NCI-H82 (cell line): ENCODE data around the gene RFWD3.
"Not testable (repeated sequence)": the region's sequence is repeated elsewhere in the genome, so short reads cannot be mapped to it uniquely, and the experiment has no call there.

Experiments used
- DNase-seq: peaks from one replicate; lab custom pipeline; 2025; lab: John Stamatoyannopoulos, UW

RFWD3 gene

DNA sequence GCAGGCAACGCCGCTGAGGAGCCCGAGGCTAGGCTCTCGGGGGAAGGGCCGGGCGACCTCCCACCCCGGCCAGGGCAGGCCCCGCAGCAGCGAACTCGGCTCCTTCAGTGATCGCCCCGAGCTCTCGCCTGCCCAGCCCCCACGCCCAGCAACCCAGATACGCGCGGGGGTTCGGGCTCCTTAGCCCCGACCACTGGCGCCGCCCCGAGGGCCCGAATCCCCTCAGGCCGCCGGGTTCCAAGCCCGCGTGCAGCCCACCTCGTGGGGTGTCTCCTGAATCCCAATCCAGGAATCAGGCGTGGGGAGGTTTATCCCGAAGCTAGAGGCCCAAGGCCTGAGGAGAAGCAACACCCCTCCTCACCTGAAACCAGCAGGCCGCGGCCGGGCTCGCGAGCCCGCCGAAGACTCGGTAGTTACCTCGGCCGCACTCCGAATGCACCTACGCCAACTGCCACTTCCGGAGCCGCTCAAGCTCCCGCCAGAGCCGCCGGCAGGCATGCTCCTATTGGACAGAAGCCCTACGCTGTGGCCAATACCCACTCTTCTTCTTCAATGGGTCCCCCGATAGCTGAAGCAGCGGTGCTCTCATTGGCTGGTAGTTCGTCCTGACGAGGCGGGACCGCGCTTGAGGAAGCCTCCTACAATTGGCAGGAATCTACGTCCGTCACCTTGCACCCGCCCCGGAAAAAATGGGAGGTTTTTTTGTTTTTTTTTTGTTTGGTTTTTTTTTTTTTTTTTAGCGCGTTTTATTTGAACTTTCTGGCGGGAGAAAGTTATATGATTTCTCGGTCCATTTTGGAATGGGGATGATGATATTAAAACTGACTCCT, at the start of gene RFWD3:
Gene RFWD3 (minus strand): TSS at position 453 of the 830 bp plus-strand sequence. CDS start 5,428 bp downstream, outside the sequence.
- peak; percentile 98 for DNase-seq

DNA sequence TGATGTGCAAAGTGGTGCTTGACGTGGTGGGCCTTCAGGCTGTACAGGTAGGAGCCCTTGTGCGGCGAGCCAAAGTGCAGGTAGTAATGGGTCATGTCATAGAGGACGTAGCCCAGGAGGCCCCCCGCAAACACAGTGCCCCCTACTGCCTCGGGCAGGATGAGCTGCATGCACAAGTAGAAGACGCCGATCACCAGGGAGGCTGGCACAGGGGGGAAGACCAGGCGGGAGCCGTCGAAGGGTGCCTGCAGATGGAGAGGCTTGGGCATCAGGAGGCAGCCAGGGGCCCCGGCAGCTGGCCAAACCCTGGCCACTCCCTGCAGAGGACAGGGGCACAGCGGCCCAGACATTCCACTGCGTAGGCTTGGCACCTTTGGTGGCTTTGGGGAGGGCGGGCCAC, 49.7 kb upstream of the RFWD3 start:
- no peak for DNase-seq

GRCh38 chr16:74713876-74714275, 47.2 kb upstream of the RFWD3 start:
- no peak for DNase-seq

GRCh38 chr16:74713325-74713724, 46.6 kb upstream of the RFWD3 start:
- no peak for DNase-seq

- no peak for DNase-seq
Measured at GRCh38 chr16:74711938-74712337, 45.3 kb upstream of the RFWD3 start.

- no peak for DNase-seq
Measured at GRCh38 chr16:74710401-74710800, 43.7 kb upstream of the RFWD3 start.

DNA sequence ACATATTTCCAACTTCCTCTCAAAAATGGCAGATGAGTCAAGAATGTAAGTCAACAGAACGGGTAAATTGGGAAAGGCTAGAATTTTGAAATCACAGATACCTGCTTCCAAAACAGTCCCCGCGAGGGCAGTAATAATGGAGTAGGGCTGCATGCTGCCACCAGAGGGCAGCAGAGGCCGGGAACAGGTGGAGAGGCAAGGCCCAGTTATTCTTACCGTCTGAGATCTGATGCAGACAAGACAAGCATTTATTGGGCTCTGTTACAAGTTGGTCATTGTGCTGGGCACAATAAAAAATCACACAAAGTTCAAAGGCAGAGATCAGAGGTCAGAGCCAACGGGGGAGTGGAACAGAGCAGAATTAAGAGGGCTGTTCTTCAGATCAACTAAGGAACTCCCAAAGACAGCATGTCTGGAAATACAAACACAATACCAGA, 42.8 kb upstream of the RFWD3 start:
- DNase-seq = peak; percentile 77

DNA sequence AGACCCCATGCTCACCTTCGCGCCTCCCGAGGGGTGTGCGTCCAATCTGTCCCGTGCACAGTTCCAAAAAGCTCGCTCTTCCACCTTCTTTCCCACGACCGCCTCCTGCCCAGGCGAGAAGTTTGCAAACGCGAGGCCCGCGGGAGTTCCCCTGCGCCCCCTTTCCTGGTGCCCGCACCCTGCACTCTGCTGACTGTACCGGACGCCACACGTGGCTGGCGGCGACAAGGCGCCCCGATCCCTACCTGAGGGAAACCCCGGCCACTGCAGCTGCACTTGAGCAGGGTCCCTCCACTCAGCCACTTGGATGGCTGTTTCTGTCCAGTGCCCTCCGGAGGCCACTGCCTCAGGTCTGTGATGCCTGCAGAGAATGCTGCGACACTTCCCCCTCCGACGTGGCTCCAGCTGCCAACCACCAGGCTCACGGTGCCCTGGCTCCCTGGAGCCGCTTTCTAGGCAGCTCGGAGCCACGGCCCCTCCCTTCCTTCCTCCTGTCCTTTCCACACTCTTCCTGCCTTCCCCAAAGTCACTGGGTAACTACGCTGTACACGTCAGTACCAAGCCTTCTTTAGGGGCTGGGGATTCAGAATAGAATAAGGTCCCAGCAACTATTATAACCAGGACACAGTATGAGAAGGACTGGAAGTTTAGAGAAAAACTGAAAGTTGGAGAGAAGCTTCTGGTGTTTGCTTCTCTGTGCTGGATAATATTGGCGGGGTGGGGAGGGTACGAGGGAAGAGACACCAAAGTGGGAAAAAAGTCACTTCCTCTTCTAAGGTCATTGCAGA, 34.0 kb upstream of the RFWD3 start, which contains the start of gene MLKL:
Gene MLKL (minus strand): TSS at position 425 of the 788 bp plus-strand sequence. CDS start 5,105 bp downstream, outside the sequence.
- DNase-seq = peak; percentile 25

DNA sequence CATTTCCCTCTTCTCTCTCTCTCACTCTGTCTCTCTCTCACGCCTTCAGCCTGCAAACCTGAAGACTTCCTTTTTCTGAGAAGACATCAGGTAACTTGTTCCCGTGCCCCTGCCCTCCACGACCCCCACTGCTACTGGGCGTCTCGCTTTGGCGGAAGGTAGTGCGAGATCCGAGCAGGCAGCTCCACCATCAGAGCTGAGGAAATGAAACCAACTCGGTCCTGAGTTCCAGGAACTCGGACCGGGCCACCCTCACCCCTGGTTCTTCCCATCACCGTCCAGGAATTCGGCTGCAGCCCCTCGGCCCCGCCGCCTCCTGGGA, 33.4 kb upstream of the RFWD3 start:
- DNase-seq = no peak

DNA sequence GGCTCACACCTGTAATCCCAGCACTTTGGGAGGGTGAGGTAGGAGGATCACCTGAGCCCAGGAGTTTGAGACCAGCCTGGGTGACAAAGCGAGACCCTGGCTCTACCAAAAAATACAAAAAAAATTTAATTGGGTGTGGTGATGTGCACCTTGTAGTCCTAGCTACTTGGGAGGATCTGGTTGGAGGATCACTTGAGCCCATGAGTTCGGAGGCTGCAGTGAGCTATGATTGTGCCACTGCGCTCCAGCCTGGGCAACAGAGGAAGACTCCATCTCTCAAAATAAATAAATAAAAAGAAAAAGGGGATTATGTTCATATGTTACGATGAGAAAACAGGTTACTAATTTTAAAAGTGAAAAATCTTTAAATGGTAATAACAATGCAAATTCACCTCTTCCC, 33.0 kb upstream of the RFWD3 start:
- no peak for DNase-seq

- DNase-seq = no peak
Measured at GRCh38 chr16:74698222-74698621, 31.5 kb upstream of the RFWD3 start.

DNA sequence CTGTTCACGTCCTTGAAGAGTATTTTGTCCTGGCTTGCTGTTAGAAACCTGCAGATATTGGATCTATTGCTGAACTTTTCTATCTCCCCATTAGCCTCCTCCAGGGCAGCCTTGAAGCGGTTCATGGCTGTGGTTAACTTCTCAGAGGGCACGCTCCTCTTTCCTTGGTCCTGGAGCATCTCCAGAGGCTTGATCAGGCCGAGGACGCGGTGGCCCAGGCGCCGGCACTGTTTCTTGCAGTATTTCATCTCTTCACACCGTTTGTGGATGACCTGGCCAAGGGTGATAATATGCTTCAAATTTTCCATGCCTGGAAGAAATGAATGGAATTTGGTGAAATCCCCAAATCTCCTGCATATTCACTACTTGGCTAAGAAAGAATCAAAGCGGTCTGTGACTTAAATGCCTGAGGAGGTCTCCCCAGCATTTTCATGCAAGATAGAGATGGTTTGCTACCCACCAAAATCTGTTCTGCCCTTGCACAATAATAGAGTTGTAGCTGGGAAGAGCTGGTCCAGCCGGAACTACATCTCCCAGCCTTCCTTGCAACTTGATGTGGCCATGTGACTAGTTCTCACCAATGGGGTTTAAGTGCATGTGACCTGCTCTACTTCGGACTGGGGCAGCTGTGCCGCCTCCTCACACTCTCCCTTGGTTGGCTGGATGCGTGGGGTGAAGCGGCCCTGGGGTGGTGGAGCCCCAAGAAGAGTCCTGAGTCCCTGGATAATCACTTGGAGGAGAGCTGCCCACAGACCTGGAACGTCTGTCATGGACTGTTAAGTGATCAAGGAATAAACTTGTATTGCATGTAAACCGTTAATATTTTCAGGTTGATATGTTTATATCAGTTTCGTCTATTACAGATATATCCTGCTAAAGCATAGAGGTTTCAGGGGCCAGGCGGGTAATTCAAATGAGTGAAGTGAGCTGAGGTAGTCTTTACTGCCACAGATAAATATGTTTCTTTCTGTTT, 29.1 kb upstream of the RFWD3 start:
- peak; percentile 89 for DNase-seq

DNA sequence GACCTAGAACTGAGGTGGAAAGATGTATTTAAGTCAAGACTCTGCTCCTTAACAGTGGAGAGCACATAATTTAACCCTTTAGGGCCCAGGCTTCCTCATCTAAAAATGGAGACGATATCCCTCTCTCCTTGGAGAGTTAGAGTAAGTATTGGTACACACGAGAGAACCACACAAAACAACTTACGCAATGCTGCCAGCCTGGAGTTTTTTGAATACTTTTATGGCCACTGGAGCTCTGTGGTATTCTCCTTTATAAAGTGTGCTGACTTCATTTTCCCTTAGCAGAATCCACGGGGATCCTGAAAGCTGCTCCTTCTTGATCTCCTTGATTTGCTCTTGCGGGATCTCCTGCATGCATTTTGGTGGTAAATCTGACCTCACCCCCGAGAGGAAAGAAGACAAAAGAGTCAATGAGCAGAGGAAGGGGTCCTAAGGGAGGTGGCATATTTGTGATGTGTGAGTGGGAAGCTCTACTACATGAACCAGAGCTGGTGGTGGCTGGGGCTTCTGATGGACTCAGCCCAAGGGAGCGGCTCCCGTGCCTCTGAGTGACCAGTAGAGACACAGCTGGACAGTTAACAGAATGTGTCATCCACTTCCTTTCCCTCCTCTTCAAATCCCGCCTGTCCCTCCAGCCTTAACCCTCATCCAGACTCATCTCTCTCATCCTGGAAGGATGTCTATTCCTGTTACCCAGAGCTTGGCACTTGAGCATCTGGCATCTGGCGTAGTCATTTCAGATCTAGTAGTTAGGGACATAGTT, 24.6 kb upstream of the RFWD3 start:
- DNase-seq = no peak

- no peak for DNase-seq
Measured at GRCh38 chr16:74682556-74682955, 15.9 kb upstream of the RFWD3 start.

DNA sequence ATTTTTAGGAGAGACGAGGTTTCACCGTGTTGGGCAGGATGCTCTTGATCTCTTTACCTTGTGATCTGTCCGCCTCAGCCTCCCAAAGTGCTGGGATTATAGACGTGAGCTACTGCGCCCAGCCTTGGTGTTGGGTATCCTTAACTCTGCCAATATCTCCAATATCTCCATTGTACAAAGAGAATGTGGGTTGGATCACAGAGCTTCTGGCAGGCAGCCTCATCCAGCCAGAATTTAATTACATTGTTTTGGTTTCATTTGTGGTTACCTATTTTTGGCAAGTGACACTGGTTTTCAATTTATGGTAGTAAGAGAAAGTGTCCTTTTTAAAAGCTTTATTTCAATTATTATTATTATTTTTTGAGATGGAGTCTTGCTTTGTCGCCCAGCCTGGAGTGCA, 14.0 kb upstream of the RFWD3 start:
- DNase-seq = no peak

DNA sequence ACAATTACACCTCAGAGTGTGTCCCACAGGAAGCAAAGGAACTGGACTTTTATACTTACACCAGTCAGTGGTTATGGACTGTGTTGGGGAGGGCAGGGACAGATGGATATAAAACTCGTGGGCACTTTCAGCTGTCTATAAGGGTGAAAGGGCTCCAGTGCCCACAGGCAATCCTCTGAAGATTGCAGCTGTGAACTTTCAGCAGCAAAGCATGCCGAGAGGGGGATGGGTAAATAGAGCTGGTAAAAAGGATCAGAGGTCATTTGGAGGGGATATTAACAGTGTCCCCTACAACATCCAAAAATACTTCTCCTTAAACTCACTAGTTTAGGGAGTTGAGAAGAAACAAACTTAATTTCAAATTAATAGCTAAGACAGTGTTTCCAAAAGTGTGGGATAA, 13.3 kb upstream of the RFWD3 start:
- no peak for DNase-seq

- DNase-seq = no peak
Measured at GRCh38 chr16:74677868-74678267, 11.2 kb upstream of the RFWD3 start.

GRCh38 chr16:74673876-74674275, 7.2 kb upstream of the RFWD3 start:
- no peak for DNase-seq

GRCh38 chr16:74668877-74669276, 2.2 kb upstream of the RFWD3 start:
- not testable (repeated sequence) for DNase-seq

GRCh38 chr16:74667255-74667700, 601 bp upstream of the RFWD3 start:
- DNase-seq = peak; percentile 41

- DNase-seq = no peak
Measured at GRCh38 chr16:74666010-74666421, 661 bp downstream of the RFWD3 start.
